ENCODE results near the gene DISP3. TPM values are rescaled to one million over a fixed set of nuclear protein-coding genes. Genes with fewer than 3 reads are reported as not detected.

DISP3 gene
- total and polyA plus RNA-seq, 2 experiments from 2014 or later: not detected

DNA sequence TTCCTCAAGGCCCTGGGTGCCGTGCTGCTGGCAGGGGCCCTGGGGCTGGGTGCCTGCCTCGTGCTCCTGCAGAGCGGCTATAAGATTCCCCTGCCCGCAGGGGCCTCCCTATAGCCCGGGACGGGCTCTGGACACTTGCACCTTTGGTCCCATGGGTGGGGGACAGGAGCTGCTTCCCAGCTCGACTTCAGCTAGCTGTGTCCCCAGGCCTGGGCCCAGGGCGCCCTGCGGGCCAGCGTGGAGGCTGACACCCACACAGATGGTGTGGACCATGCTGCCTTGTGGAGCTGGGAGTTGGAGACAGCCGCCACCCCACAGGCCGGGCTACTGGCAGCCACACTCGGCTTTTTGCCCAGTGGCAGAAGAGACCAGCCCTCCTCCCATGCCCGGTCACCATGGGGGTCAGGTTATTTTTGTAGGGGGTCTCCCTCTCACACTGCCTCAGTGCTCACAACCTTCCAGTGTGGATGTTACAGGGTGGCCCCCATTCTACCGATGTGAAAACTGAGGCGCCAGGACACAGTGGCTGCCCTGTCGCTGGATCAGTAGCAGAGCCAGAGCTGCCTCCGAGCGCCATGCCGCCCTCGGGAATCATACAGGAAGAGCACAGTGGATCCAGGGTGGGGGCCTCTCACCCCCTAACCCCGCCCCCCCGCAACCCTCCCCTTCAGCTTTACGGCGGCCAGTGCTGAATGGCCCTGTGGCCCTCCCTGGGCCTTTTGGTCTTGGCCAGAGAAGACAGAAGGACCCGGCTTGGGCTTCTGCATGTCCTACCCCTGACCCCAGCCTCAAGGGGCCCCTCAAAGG is 57.8 kb downstream of the DISP3 start:
- WGBS, 2 experiments (ENCODE audit: low coverage in 1 of 2, low lambda C conversion rate in 2 of 2, missing lambda C conversion rate in 2 of 2): 55 to 61% methylated on average over 24 to 26 of the region's 26 CpGs

GRCh38 chr1:11537380-11537764 is 58.4 kb downstream of the DISP3 start:
- 21 to 32% methylated on average over 9 of the region's 9 CpGs for WGBS, 2 experiments (ENCODE audit: low coverage in 1 of 2, low lambda C conversion rate in 2 of 2, missing lambda C conversion rate in 2 of 2)
- Histone ChIP-seq H3K4me1 (ENCODE audit: insufficient read depth) (no peaks in the 10 kb centered on the region), H2AFZ (no peak overlapping the region), H3K9ac (no peak overlapping the region), H3K79me2 (ENCODE audit: insufficient read depth) (no peaks in the 10 kb centered on the region), H3K9me3 (ENCODE audit: low read depth) (no peaks in the 10 kb centered on the region), H4K20me1 (ENCODE audit: insufficient read depth) (no peaks in the 10 kb centered on the region), H3K27ac (no peak overlapping the region), H3K9me2 (ENCODE audit: insufficient read depth) (no peaks in the 10 kb centered on the region), H3K4me3 (no peak overlapping the region), H3K36me3 (ENCODE audit: low read depth) (no peaks in the 10 kb centered on the region), H3K4me2 (ENCODE audit: unreplicated experiment) (no peak overlapping the region), H3K27me3 (replicated peaks; ENCODE audit: insufficient read depth) (no peaks in the 10 kb centered on the region), H3F3A (ENCODE audit: insufficient read depth) (no peaks in the 10 kb centered on the region)
- in situ Hi-C loops (cut with MboI): no loop called here
- DNase-seq: no peak
- TF ChIP-seq EZH2 (IDR thresholded peaks at IDR 0.05; ENCODE audit: insufficient read depth, poor library complexity, severe bottlenecking): no peak
- TF ChIP-seq EZH2phosphoT487 (IDR thresholded peaks at IDR 0.05; ENCODE audit: insufficient read depth, low read depth): no peak

More for the DNA sequence above, 57.8 kb downstream of the DISP3 start:
- in situ Hi-C loops (cut with MboI): no loop called here
- no peak for DNase-seq
- TF ChIP-seq EZH2 (IDR thresholded peaks at IDR 0.05; ENCODE audit: insufficient read depth, poor library complexity, severe bottlenecking): no peak
- no peak for TF ChIP-seq EZH2phosphoT487 (IDR thresholded peaks at IDR 0.05; ENCODE audit: insufficient read depth, low read depth)
- H3K9ac ChIP-seq: no peak overlapping the region
- H3K9me2 ChIP-seq (ENCODE audit: insufficient read depth): no peaks in the 10 kb centered on the region
- no peaks in the 10 kb centered on the region for H3K9me3 ChIP-seq (ENCODE audit: low read depth)
- no peak overlapping the region for H3K27ac ChIP-seq
- H3K4me2 ChIP-seq (ENCODE audit: unreplicated experiment): no peak overlapping the region
- no peak overlapping the region for H3K4me3 ChIP-seq
- no peaks in the 10 kb centered on the region for H3K79me2 ChIP-seq (ENCODE audit: insufficient read depth)
- no peaks in the 10 kb centered on the region for H3K27me3 ChIP-seq (replicated peaks; ENCODE audit: insufficient read depth)
- no peaks in the 10 kb centered on the region for H3K36me3 ChIP-seq (ENCODE audit: low read depth)
- H3K4me1 ChIP-seq (ENCODE audit: insufficient read depth): no peaks in the 10 kb centered on the region
- no peak overlapping the region for H2AFZ ChIP-seq
- H3F3A ChIP-seq (ENCODE audit: insufficient read depth): no peaks in the 10 kb centered on the region
- no peaks in the 10 kb centered on the region for H4K20me1 ChIP-seq (ENCODE audit: insufficient read depth)

GRCh38 chr1:11537854-11538591 is 59.1 kb downstream of the DISP3 start:
- no peak for DNase-seq
- no peaks in the 10 kb centered on the region for H4K20me1 ChIP-seq (ENCODE audit: insufficient read depth)
- H3K9me3 ChIP-seq (ENCODE audit: low read depth): no peaks in the 10 kb centered on the region
- no peaks in the 10 kb centered on the region for H3K36me3 ChIP-seq (ENCODE audit: low read depth)
- 58 to 59% methylated on average over 14 of the region's 14 CpGs for WGBS, 2 experiments (ENCODE audit: low coverage in 1 of 2, low lambda C conversion rate in 2 of 2, missing lambda C conversion rate in 2 of 2)
- TF ChIP-seq EZH2phosphoT487 (IDR thresholded peaks at IDR 0.05; ENCODE audit: insufficient read depth, low read depth) (no peak), EZH2 (IDR thresholded peaks at IDR 0.05; ENCODE audit: insufficient read depth, poor library complexity, severe bottlenecking) (no peak)
- no peaks in the 10 kb centered on the region for H3K79me2 ChIP-seq (ENCODE audit: insufficient read depth)
- no peak overlapping the region for H3K27ac ChIP-seq
- no peak overlapping the region for H2AFZ ChIP-seq
- H3K27me3 ChIP-seq (replicated peaks; ENCODE audit: insufficient read depth): no peaks in the 10 kb centered on the region
- no peak overlapping the region for H3K4me2 ChIP-seq (ENCODE audit: unreplicated experiment)
- no peak overlapping the region for H3K9ac ChIP-seq
- in situ Hi-C loops (cut with MboI): no loop called here
- H3K9me2 ChIP-seq (ENCODE audit: insufficient read depth): no peaks in the 10 kb centered on the region
- no peak overlapping the region for H3K4me3 ChIP-seq
- no peaks in the 10 kb centered on the region for H3F3A ChIP-seq (ENCODE audit: insufficient read depth)
- H3K4me1 ChIP-seq (ENCODE audit: insufficient read depth): no peaks in the 10 kb centered on the region

DNA sequence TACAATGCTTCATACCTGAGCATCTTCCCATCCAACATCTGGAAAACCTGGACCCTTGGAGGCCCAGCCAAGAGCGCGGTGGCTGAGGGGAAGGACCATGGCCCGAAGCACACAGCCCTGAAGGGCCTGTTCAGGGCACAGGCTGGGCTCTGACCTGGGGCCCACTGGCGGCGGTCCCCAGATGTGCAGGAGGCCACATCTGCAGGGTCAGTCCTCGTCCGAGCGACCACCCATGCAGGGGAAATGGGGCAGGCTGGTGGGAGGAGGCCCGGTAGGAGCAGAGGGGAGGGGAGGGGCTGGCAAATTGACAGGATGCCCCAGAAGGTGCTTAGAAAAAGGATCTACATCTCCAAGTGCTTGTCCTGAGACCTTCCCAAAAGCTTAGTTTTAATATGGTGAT is 59.9 kb downstream of the DISP3 start:
- DNase-seq: no peak
- Histone ChIP-seq H3K9ac (no peak overlapping the region), H3K36me3 (ENCODE audit: low read depth) (no peaks in the 10 kb centered on the region), H3K79me2 (ENCODE audit: insufficient read depth) (no peaks in the 10 kb centered on the region), H3K9me2 (ENCODE audit: insufficient read depth) (no peaks in the 10 kb centered on the region), H3F3A (ENCODE audit: insufficient read depth) (no peaks in the 10 kb centered on the region), H4K20me1 (ENCODE audit: insufficient read depth) (no peaks in the 10 kb centered on the region), H3K4me1 (ENCODE audit: insufficient read depth) (no peaks in the 10 kb centered on the region), H3K4me3 (no peak overlapping the region), H3K27me3 (replicated peaks; ENCODE audit: insufficient read depth) (no peaks in the 10 kb centered on the region), H3K4me2 (ENCODE audit: unreplicated experiment) (no peak overlapping the region), H3K27ac (no peak overlapping the region), H3K9me3 (ENCODE audit: low read depth) (no peaks in the 10 kb centered on the region), H2AFZ (no peak overlapping the region)
- 61 to 67% methylated on average over 9 of the region's 9 CpGs for WGBS, 2 experiments (ENCODE audit: low coverage in 1 of 2, low lambda C conversion rate in 2 of 2, missing lambda C conversion rate in 2 of 2)
- TF ChIP-seq EZH2phosphoT487 (IDR thresholded peaks at IDR 0.05; ENCODE audit: insufficient read depth, low read depth): no peak
- TF ChIP-seq EZH2 (IDR thresholded peaks at IDR 0.05; ENCODE audit: insufficient read depth, poor library complexity, severe bottlenecking): no peak
- in situ Hi-C loops (cut with MboI): no loop called here

Data from GM23248 (cell line).